ENCODE results near the gene MISP3.

Gene MISP3

GRCh38 chr19:14089412-14089661 lies 16.8 kb downstream of the MISP3 start:
- H3K4me3 ChIP-seq (ENCODE audit: control insufficient read depth, low read depth, low read length), result peak overlapping the region; percentile 40
- TF ChIP-seq CTCF (conservative IDR thresholded peaks at IDR 0.05; ENCODE audit: control insufficient read depth, insufficient read depth, low read depth, low read length), result no peak
- DNase-seq (ENCODE audit: low read depth), result peak; percentile 35

GRCh38 chr19:14089662-14090508 lies 17.3 kb downstream of the MISP3 start:
- no peak for TF ChIP-seq CTCF (conservative IDR thresholded peaks at IDR 0.05; ENCODE audit: control insufficient read depth, insufficient read depth, low read depth, low read length)
- H3K4me3 ChIP-seq (ENCODE audit: control insufficient read depth, low read depth, low read length), result peak overlapping the region; percentile 47
- peak; percentile 64 for DNase-seq (ENCODE audit: low read depth)

GRCh38 chr19:14090509-14091080 lies 18.0 kb downstream of the MISP3 start, which contains the start of gene SAMD1:
TSS of gene SAMD1 (minus strand) at chr19:14090751.
- DNase-seq (ENCODE audit: low read depth), result peak; percentile 80
- no peak for TF ChIP-seq CTCF (conservative IDR thresholded peaks at IDR 0.05; ENCODE audit: control insufficient read depth, insufficient read depth, low read depth, low read length)
- peak within 1 kb of the TSS; percentile 70 for H3K4me3 ChIP-seq (ENCODE audit: control insufficient read depth, low read depth, low read length)

- DNase-seq (ENCODE audit: low read depth), result peak; percentile 58
- TF ChIP-seq CTCF (conservative IDR thresholded peaks at IDR 0.05; ENCODE audit: control insufficient read depth, insufficient read depth, low read depth, low read length), result peak; percentile 4
Measured at GRCh38 chr19:14091081-14091812, 18.7 kb downstream of the MISP3 start.

GRCh38 chr19:14091813-14092462 lies 19.4 kb downstream of the MISP3 start:
- no peak for DNase-seq (ENCODE audit: low read depth)
- no peak for TF ChIP-seq CTCF (conservative IDR thresholded peaks at IDR 0.05; ENCODE audit: control insufficient read depth, insufficient read depth, low read depth, low read length)
- peak overlapping the region; percentile 70 for H3K4me3 ChIP-seq (ENCODE audit: control insufficient read depth, low read depth, low read length)

More at GRCh38 chr19:14091081-14091812, 18.7 kb downstream of the MISP3 start:
- H3K4me3 ChIP-seq (ENCODE audit: control insufficient read depth, low read depth, low read length), result peak overlapping the region; percentile 70

GRCh38 chr19:14093117-14093823 lies 20.7 kb downstream of the MISP3 start:
- no peak for DNase-seq (ENCODE audit: low read depth)
- no peak overlapping the region for H3K4me3 ChIP-seq (ENCODE audit: control insufficient read depth, low read depth, low read length)
- TF ChIP-seq CTCF (conservative IDR thresholded peaks at IDR 0.05; ENCODE audit: control insufficient read depth, insufficient read depth, low read depth, low read length), result no peak

Measured in fibroblast of mammary gland (primary cell).